ENCODE results near the gene BACH1.

Gene BACH1

DNA sequence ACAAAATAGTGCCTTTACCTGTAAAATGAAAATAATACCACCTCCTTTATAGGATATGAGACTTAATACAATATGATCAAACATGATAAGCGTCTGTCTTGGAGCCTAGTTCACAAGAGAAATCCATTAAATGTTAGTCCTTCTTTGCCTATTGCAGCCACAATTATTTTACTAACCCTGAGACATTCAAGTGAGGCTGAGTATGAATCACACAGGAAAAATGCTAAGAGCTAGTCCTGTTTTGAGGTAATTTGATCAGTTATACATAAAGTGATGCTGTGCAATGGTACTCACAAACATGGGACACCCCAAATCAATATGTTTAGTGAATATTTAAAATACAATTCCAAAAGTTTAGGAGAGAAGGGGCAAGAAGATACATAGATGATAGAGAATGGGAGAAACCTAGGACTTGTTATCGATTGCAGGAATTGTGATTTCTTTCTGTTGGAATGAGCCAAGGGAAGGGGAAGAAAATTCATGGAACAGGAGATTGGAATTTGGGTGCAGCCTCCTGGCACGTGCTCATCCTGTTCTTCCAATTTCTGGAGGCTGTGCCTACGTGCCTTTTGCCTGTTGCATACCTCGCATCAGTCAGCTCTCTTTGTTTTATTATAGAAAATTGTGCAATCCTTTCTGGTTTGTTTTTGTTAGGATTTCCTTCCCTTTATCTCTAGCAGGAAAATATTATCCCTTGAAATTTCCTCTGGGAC, 39.9 kb upstream of the BACH1 start:
- in situ Hi-C loops (cut with HindIII; ENCODE audit: low sequenced_read_pairs): no loop called here
- DNase-seq (ENCODE audit: low read depth): peak; percentile 43
- TF ChIP-seq, protein P1, sequence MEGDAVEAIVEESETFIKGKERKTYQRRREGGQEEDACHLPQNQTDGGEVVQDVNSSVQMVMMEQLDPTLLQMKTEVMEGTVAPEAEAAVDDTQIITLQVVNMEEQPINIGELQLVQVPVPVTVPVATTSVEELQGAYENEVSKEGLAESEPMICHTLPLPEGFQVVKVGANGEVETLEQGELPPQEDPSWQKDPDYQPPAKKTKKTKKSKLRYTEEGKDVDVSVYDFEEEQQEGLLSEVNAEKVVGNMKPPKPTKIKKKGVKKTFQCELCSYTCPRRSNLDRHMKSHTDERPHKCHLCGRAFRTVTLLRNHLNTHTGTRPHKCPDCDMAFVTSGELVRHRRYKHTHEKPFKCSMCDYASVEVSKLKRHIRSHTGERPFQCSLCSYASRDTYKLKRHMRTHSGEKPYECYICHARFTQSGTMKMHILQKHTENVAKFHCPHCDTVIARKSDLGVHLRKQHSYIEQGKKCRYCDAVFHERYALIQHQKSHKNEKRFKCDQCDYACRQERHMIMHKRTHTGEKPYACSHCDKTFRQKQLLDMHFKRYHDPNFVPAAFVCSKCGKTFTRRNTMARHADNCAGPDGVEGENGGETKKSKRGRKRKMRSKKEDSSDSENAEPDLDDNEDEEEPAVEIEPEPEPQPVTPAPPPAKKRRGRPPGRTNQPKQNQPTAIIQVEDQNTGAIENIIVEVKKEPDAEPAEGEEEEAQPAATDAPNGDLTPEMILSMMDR (IDR thresholded peaks at IDR 0.05; ENCODE audit: low read depth, low read length, missing control alignments): no peak
- H3K4me3 ChIP-seq (ENCODE audit: low read depth, low read length): no peak overlapping the region

DNA sequence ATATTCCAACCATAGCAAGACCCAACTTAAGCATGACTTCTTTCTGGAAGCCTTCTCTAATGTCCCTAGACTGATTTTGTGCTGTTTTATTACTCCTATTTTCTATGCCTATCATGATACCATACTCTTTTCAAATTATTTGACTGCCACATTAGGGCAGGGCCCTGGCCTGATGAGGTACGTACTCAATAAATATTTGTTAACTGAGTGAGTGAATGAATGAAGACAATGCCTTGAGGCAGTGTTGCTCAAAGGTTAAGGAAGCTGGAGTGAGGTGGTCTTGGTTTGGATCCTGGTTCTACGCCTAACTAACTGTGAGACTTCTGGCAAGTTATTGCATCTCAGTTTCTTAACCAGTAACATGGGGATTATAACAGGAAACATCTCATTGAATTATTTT, 38.3 kb upstream of the BACH1 start:
- TF ChIP-seq, protein P1 (IDR thresholded peaks at IDR 0.05; ENCODE audit: low read depth, low read length, missing control alignments): no peak
- H3K4me3 ChIP-seq (ENCODE audit: low read depth, low read length): no peak overlapping the region
- no peak for DNase-seq (ENCODE audit: low read depth)
- in situ Hi-C loops (cut with HindIII; ENCODE audit: low sequenced_read_pairs): no loop called here

DNA sequence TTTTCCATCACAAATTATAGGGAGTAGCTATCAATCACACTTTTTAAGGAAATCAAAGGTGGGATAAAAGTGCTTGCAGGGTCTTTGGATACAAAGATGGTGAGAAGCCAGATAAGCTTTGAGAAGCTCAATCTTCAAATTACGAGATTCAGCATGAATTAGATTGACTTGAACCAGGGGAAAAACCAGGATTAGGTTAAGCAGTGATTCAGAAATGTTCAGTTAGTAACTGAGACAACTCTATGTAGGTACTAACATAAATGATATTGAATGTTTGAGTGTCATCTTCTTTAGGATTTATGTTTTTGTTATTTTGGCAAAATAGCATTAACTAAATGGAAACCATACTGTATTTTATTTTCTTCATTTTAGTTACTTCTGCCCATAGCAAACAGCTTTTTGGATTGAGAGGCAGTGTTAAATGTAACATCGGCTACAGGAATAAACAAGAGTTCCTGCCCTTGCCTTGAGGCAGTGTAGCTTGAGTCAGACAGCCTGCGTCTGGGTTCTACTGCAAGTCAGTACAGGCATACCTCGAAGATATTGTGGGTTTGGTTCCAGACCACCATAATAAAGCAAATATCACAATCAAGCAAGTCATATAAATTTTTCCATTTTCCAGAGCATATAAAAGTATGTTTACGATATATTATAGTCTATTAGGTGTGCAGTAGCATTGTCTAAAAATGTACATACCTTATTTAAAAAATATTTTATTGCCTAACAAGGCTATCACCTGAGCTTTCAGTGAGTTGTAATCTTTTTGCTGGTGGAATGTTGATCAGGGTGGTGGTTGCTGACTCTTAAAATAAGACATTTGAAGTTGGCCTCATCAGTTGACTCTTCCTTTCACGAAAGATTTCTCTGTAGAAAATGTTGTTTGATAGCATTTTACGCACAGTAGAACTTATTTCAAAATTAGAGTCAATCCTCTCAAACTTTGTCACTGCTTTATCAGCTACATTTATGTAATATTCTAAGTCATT, 36.9 kb upstream of the BACH1 start:
- in situ Hi-C loops (cut with HindIII; ENCODE audit: low sequenced_read_pairs): no loop called here
- DNase-seq (ENCODE audit: low read depth): no peak
- TF ChIP-seq, protein P1 (IDR thresholded peaks at IDR 0.05; ENCODE audit: low read depth, low read length, missing control alignments): no peak
- no peak overlapping the region for H3K4me3 ChIP-seq (ENCODE audit: low read depth, low read length)

DNA sequence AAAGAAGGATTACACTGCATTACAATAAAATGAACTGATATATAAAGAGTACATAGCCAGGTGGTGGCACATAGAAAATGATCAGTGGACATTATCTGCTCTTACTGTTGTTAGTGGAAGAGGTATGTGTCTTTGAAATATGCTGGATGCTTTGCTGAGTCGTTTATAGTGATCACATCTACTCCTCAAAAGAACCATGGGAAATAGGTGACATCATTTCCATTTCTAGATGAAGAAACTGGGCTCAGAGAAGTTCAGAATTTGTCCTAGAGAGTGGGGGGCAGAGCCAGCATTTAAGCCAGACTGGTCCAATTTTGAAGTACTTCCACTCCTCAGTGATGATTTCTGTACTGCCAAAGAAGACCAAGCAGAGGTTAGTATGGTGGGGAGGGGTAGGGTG, 34.0 kb upstream of the BACH1 start:
- TF ChIP-seq, protein P1 (IDR thresholded peaks at IDR 0.05; ENCODE audit: low read depth, low read length, missing control alignments): no peak
- no peak overlapping the region for H3K4me3 ChIP-seq (ENCODE audit: low read depth, low read length)
- DNase-seq (ENCODE audit: low read depth): no peak
- in situ Hi-C loops (cut with HindIII; ENCODE audit: low sequenced_read_pairs): no loop called here

DNA sequence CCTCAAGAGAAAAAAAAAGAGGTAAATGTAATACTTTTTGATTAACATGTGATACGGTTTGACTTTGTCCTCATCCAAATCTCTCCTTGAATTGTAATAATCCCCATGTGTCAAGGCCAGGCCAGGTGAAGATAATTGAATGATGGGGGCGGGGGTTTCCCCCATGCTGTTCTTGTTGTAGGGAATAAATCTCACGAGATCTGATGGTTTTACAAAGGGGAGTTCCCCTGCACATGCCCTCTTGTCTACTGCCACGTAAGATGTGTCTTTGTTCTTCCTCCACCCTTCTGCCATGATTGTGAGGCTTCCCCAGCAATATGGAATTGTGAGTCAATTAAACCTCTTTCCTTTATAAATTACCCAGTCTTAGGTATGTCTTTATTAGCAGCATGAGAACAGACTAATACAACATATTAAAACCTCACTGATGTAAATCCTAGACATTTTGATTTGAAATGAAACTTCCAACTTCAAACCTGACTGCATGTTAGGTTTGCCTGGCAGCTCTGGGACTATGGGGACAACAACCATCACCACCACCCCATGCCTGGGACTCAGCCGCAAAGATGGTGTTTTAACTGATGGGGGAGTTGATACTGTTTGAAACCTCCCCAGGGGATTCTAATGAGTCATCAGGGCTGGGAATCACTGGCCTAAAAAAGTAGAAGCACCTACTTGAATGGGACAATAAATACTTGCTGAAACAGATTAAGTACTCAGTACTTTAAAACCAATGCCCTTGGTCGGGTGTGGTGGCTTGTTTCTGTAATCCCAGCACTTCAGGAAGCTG, 32.8 kb upstream of the BACH1 start:
- in situ Hi-C loops (cut with HindIII; ENCODE audit: low sequenced_read_pairs): no loop called here
- TF ChIP-seq, protein P1 (IDR thresholded peaks at IDR 0.05; ENCODE audit: low read depth, low read length, missing control alignments): no peak
- no peak for DNase-seq (ENCODE audit: low read depth)
- H3K4me3 ChIP-seq (ENCODE audit: low read depth, low read length): no peak overlapping the region

DNA sequence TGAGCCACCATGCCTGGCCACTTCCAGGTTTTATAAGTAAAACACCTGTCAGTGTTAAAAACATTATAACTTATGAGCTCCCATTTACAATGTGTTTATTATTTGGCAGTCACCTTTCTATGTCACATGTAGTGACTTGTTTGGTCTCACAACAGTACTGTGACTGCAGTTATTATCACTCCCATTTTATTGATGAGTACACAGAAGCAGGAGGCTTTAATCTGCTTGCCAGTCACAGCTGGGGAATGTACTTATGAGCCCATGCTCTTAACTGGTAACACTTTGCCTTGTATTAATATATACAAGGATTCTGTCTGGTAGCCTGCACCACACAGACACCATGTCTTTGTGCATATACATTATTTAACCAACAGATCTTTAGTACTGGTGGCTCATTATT, 31.1 kb upstream of the BACH1 start:
- no peak overlapping the region for H3K4me3 ChIP-seq (ENCODE audit: low read depth, low read length)
- no peak for DNase-seq (ENCODE audit: low read depth)
- in situ Hi-C loops (cut with HindIII; ENCODE audit: low sequenced_read_pairs): no loop called here
- TF ChIP-seq, protein P1 (IDR thresholded peaks at IDR 0.05; ENCODE audit: low read depth, low read length, missing control alignments): no peak
